H9 (cell line): ENCODE data around the gene KRTAP4-6. TPM values are rescaled to one million over a fixed set of nuclear protein-coding genes. Genes with fewer than 3 reads are reported as not detected.
"Not testable (repeated sequence)": the region's sequence is repeated elsewhere in the genome, so short reads cannot be mapped to it uniquely, and the experiment has no call there.

ENCODE experiments used
- DNase-seq: peaks from one replicate; pipeline ENCODE4 v3.0.0-alpha.2; 2017
- H2AFZ ChIP-seq: one replicate; pipeline ENCODE4 v1.6.1; 2013; ENCODE audit warnings: mild to moderate bottlenecking, low read length, control low read depth, moderate library complexity
- H2AK5ac ChIP-seq: 2 replicates; pipeline ENCODE4 v1.6.1; 2013; ENCODE audit warnings: low read length, control low read depth, mixed read lengths; ENCODE audit not compliant: insufficient read length
- H2BK120ac ChIP-seq: one replicate; pipeline ENCODE4 v1.6.1; 2013; ENCODE audit warnings: low read depth, mild to moderate bottlenecking, low read length, control low read depth, inconsistent platforms; ENCODE audit not compliant: poor library complexity, severe bottlenecking
- H2BK12ac ChIP-seq: 2 replicates; pipeline ENCODE4 v1.6.1; 2013; ENCODE audit warnings: low read length, control low read depth, mixed read lengths, low read depth; ENCODE audit not compliant: insufficient read length
- H2BK15ac ChIP-seq: 2 replicates; pipeline ENCODE4 v1.6.1; 2013; ENCODE audit warnings: low read depth, low read length, control low read depth
- H2BK20ac ChIP-seq: one replicate; pipeline ENCODE4 v1.6.1; 2013; ENCODE audit warnings: low read depth, mild to moderate bottlenecking, low read length, control low read depth, inconsistent platforms; ENCODE audit not compliant: poor library complexity, severe bottlenecking
- H2BK5ac ChIP-seq: 2 replicates; pipeline ENCODE4 v1.6.1; 2013; ENCODE audit warnings: low read length, control low read depth, mixed read lengths; ENCODE audit not compliant: insufficient read length
- H3K14ac ChIP-seq: 2 replicates; pipeline ENCODE4 v1.6.1; 2013; ENCODE audit warnings: low read length, control low read depth; ENCODE audit not compliant: insufficient read depth
- H3K18ac ChIP-seq: 2 replicates; pipeline ENCODE4 v1.6.1; 2013; ENCODE audit warnings: low read depth, mild to moderate bottlenecking, mixed read lengths, low read length, control low read depth; ENCODE audit not compliant: insufficient read length
- H3K23ac ChIP-seq: 2 replicates; pipeline ENCODE4 v1.6.1; 2013; ENCODE audit warnings: low read length, control low read depth, mixed read lengths, low read depth; ENCODE audit not compliant: insufficient read length
- H3K23me2 ChIP-seq: 2 replicates; pipeline ENCODE4 v1.6.1; 2013; ENCODE audit warnings: low read depth, mild to moderate bottlenecking, mixed read lengths, low read length, control low read depth; ENCODE audit not compliant: insufficient read length, poor library complexity, severe bottlenecking
- H3K27ac ChIP-seq: 2 replicates; pipeline ENCODE4 v1.5.1; 2013; ENCODE audit warnings: low read length, control low read depth, mixed read lengths, low read depth; ENCODE audit not compliant: insufficient read length
- H3K27me3 ChIP-seq: 2 replicates; pipeline ENCODE4 v1.6.1; 2013; ENCODE audit warnings: low read length, control low read depth, inconsistent platforms; ENCODE audit not compliant: insufficient read depth
- H3K4ac ChIP-seq: 2 replicates; pipeline ENCODE4 v1.6.1; 2013; ENCODE audit warnings: low read depth, mild to moderate bottlenecking, control low read depth, inconsistent platforms, low read length, moderate library complexity
- H3K4me1 ChIP-seq: 2 replicates; pipeline ENCODE4 v1.6.1; 2013; ENCODE audit warnings: low read length, control low read depth, inconsistent platforms; ENCODE audit not compliant: insufficient read depth
- H3K4me2 ChIP-seq: 2 replicates; pipeline ENCODE4 v1.6.1; 2013; ENCODE audit warnings: low read length, control low read depth, mixed read lengths; ENCODE audit not compliant: insufficient read length, insufficient read depth
- H3K56ac ChIP-seq: 2 replicates; pipeline ENCODE4 v1.6.1; 2013; ENCODE audit warnings: low read depth, mild to moderate bottlenecking, mixed read lengths, low read length, control low read depth; ENCODE audit not compliant: insufficient read length
- H3K79me1 ChIP-seq: 2 replicates; pipeline ENCODE4 v1.6.1; 2013; ENCODE audit warnings: low read depth, mild to moderate bottlenecking, moderate library complexity, low read length, control low read depth, inconsistent platforms; ENCODE audit not compliant: insufficient read depth, poor library complexity, severe bottlenecking
- H3K79me2 ChIP-seq: 2 replicates; pipeline ENCODE4 v1.6.1; 2013; ENCODE audit warnings: low read length, control low read depth, inconsistent platforms; ENCODE audit not compliant: insufficient read depth
- H3K9ac ChIP-seq: 2 replicates; pipeline ENCODE4 v1.6.1; 2013; ENCODE audit warnings: low read length, control low read depth, mixed read lengths; ENCODE audit not compliant: insufficient read length; ENCODE audit errors: extremely low read depth
- H3K9me3 ChIP-seq: one replicate; pipeline ENCODE4 v1.6.1; 2013; ENCODE audit warnings: low read depth, low read length, inconsistent platforms; ENCODE audit not compliant: control insufficient read depth
- H3T11ph ChIP-seq: one replicate; pipeline ENCODE4 v1.6.1; 2013; ENCODE audit warnings: mild to moderate bottlenecking, low read length, control low read depth, inconsistent platforms
- H4K20me1 ChIP-seq: one replicate; pipeline ENCODE4 v1.6.1; 2013; ENCODE audit not compliant: control insufficient read depth, insufficient read length, insufficient read depth
- H4K5ac ChIP-seq: 2 replicates; pipeline ENCODE4 v1.6.1; 2013; ENCODE audit warnings: low read depth, mild to moderate bottlenecking, mixed read lengths, low read length, control low read depth; ENCODE audit not compliant: insufficient read length
- H4K8ac ChIP-seq: replicated peaks from 2 replicates; pipeline ENCODE4 v1.6.1; 2013; ENCODE audit warnings: low read length, control low read depth, mixed read lengths, low read depth; ENCODE audit not compliant: insufficient read length
- H4K91ac ChIP-seq: 2 replicates; pipeline ENCODE4 v1.6.1; 2013; ENCODE audit warnings: low read depth, mild to moderate bottlenecking, moderate library complexity, mixed read lengths, low read length, control low read depth; ENCODE audit not compliant: insufficient read length
- H3K27ac Mint-ChIP-seq, 3 experiments: 2 replicates in 2 of 3; 3 replicates in 1 of 3; pipeline ENCODE4 v1.8.0; 2020 to 2021; ENCODE audit warnings: mixed read lengths in 3 of 3, mild to moderate bottlenecking in 1 of 3, moderate library complexity in 1 of 3
- H3K27me3 Mint-ChIP-seq: 2 replicates; pipeline ENCODE4 v1.8.0; 2021; ENCODE audit warnings: low read depth, mild to moderate bottlenecking, moderate library complexity, mixed read lengths
- H3K36me3 Mint-ChIP-seq, 3 experiments: 2 replicates in 2 of 3; 3 replicates in 1 of 3; pipeline ENCODE4 v1.8.0; 2020 to 2021; ENCODE audit warnings: low read depth in 3 of 3, mixed read lengths in 3 of 3; ENCODE audit not compliant: insufficient read depth in 1 of 3
- H3K4me1 Mint-ChIP-seq, 2 experiments: 2 replicates each; pipeline ENCODE4 v1.8.0; 2020; ENCODE audit warnings: mixed read lengths in 2 of 2
- H3K4me3 Mint-ChIP-seq, 2 experiments: 2 replicates in 1 of 2; 3 replicates in 1 of 2; pipeline ENCODE4 v1.8.0; 2020 to 2021; ENCODE audit warnings: mild to moderate bottlenecking in 2 of 2, mixed read lengths in 2 of 2, moderate library complexity in 1 of 2
- H3K9me3 Mint-ChIP-seq, 2 experiments: 2 replicates in 1 of 2; 3 replicates in 1 of 2; pipeline ENCODE4 v1.8.0; 2020; ENCODE audit warnings: mild to moderate bottlenecking in 2 of 2, mixed read lengths in 2 of 2, moderate library complexity in 1 of 2
- WGBS: extraction: QIAGEN DNeasy Blood & Tissue Kit; methylation state at CpG from one replicate; pipeline ENCODE4 v1.1.7; 2013; ENCODE audit warnings: missing lambda C conversion rate, low lambda C conversion rate, mixed read lengths; ENCODE audit not compliant: insufficient read length; ENCODE audit errors: extremely low coverage; 5-methylcytosine and 5-hydroxymethylcytosine counted together
- total RNA-seq: library from RNA; stranded (reverse); gene quantifications from 2 replicates; pipeline ENCODE4 v1.2.1, GENCODE V29; 2021

Gene KRTAP4-6
- total RNA-seq, 1 experiment from 2014 or later = not detected

DNA sequence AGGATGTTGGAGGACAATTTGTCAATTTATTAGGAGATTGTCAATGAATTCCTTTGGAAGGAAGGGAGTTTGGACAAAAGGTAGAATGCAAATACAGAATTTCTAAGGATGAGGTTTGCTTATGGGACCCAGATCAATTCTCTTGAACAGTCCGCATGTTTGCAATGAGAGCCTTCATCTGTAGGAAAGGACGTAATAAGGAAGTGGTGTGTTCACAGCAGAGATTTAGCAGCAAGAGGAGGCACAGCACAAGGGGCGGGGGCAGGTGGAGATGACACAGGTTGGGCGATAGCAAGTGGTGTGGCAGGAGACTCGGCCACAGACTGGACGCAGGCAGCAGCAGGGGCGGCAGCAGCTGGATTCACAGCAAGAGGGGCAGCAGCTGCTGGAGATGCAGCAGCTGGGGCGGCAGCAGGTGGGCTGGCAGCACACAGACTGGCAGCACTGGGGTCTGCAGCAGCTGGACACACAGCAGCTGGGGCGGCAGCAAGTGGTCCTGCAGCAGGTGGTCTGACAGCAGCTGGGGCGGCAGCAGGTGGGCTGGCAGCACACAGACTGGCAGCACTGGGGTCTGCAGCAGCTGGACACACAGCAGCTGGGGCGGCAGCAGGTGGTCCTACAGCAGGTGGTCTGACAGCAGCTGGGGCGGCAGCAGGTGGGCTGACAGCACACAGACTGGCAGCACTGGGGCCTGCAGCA lies 16.9 kb downstream of the KRTAP4-6 start:
- not testable (repeated sequence) for H3K27ac ChIP-seq, H2BK15ac ChIP-seq, H3K9ac ChIP-seq, H2BK12ac ChIP-seq, DNase-seq, H2BK120ac ChIP-seq, H4K91ac ChIP-seq, H3K56ac ChIP-seq, H3K9me3 ChIP-seq, H3K9me3 Mint-ChIP-seq, H4K20me1 ChIP-seq, H3K79me2 ChIP-seq, H2AK5ac ChIP-seq, H3K4ac ChIP-seq, H4K5ac ChIP-seq, H2AFZ ChIP-seq, H3K23ac ChIP-seq, H4K8ac ChIP-seq, H3K79me1 ChIP-seq, H2BK5ac ChIP-seq, H3K27me3 ChIP-seq, H3K4me1 ChIP-seq, H2BK20ac ChIP-seq, H3K27me3 Mint-ChIP-seq, H3K4me3 Mint-ChIP-seq, H3K36me3 Mint-ChIP-seq, H3K23me2 ChIP-seq, H3T11ph ChIP-seq, H3K4me2 ChIP-seq, H3K14ac ChIP-seq, H3K18ac ChIP-seq
- H3K4me1 Mint-ChIP-seq = peaks cover 11 to 12% of the 10 kb centered on the region in 2 experiments
- H3K27ac Mint-ChIP-seq = peak overlapping the region in 2 of 3 experiments; percentile 26 to 36; a peak in 2 of 7 replicates
- WGBS = no CpG with 5 or more reads among the region's 12 CpGs
